ENCODE measurements around the gene SPNS3.

Gene SPNS3

GRCh38 chr17:4409659-4410058 lies 24.1 kb upstream of the SPNS3 start:
- TF ChIP-seq CTCF (IDR thresholded peaks at IDR 0.05): no peak
- H3K79me2 ChIP-seq: no peaks in the 10 kb centered on the region

GRCh38 chr17:4411201-4411600 lies 22.5 kb upstream of the SPNS3 start:
- no peaks in the 10 kb centered on the region for H3K79me2 ChIP-seq
- H3K27me3 ChIP-seq (ENCODE audit: control insufficient read depth, insufficient read depth, low read length): no peaks in the 10 kb centered on the region
- H3K4me2 ChIP-seq (ENCODE audit: low read length): no peak overlapping the region
- no peaks in the 10 kb centered on the region for H3K4me1 ChIP-seq
- no peaks in the 10 kb centered on the region for H3K9me3 ChIP-seq (ENCODE audit: control insufficient read depth, low read length)
- H3K36me3 ChIP-seq (ENCODE audit: control insufficient read depth, insufficient read depth, low read length): no peaks in the 10 kb centered on the region
- H2AFZ ChIP-seq: no peak overlapping the region
- TF ChIP-seq CTCF (IDR thresholded peaks at IDR 0.05): no peak
- H3K27ac ChIP-seq: no peak overlapping the region
- no peak overlapping the region for H3K9ac ChIP-seq
- H3K4me3 ChIP-seq (ENCODE audit: low read depth, low read length): no peak overlapping the region

More at GRCh38 chr17:4409659-4410058, 24.1 kb upstream of the SPNS3 start:
- H3K9me3 ChIP-seq (ENCODE audit: control insufficient read depth, low read length): no peaks in the 10 kb centered on the region
- no peak overlapping the region for H3K27ac ChIP-seq
- H3K4me2 ChIP-seq (ENCODE audit: low read length): no peak overlapping the region
- no peak overlapping the region for H3K9ac ChIP-seq
- no peak overlapping the region for H3K4me3 ChIP-seq (ENCODE audit: low read depth, low read length)
- no peaks in the 10 kb centered on the region for H3K4me1 ChIP-seq
- H3K27me3 ChIP-seq (ENCODE audit: control insufficient read depth, insufficient read depth, low read length): no peaks in the 10 kb centered on the region
- H2AFZ ChIP-seq: no peak overlapping the region
- no peaks in the 10 kb centered on the region for H3K36me3 ChIP-seq (ENCODE audit: control insufficient read depth, insufficient read depth, low read length)

- H3K36me3 ChIP-seq (ENCODE audit: control insufficient read depth, insufficient read depth, low read length): no peaks in the 10 kb centered on the region
- H2AFZ ChIP-seq: peak overlapping the region; percentile 79
- H3K4me2 ChIP-seq (ENCODE audit: low read length): no peak overlapping the region
- H3K79me2 ChIP-seq: no peaks in the 10 kb centered on the region
- no peaks in the 10 kb centered on the region for H3K27me3 ChIP-seq (ENCODE audit: control insufficient read depth, insufficient read depth, low read length)
- no peak overlapping the region for H3K9ac ChIP-seq
- no peaks in the 10 kb centered on the region for H3K4me1 ChIP-seq
- H3K4me3 ChIP-seq (ENCODE audit: low read depth, low read length): no peak overlapping the region
- peak; percentile 88 for TF ChIP-seq CTCF (IDR thresholded peaks at IDR 0.05)
- H3K9me3 ChIP-seq (ENCODE audit: control insufficient read depth, low read length): no peaks in the 10 kb centered on the region
- no peak overlapping the region for H3K27ac ChIP-seq
Observed at GRCh38 chr17:4412933-4413831, 20.6 kb upstream of the SPNS3 start.

GRCh38 chr17:4417129-4417667 lies 16.5 kb upstream of the SPNS3 start:
- no peak overlapping the region for H3K9ac ChIP-seq
- no peak for TF ChIP-seq CTCF (IDR thresholded peaks at IDR 0.05)
- no peaks in the 10 kb centered on the region for H3K4me1 ChIP-seq
- no peaks in the 10 kb centered on the region for H3K27me3 ChIP-seq (ENCODE audit: control insufficient read depth, insufficient read depth, low read length)
- no peak overlapping the region for H3K4me2 ChIP-seq (ENCODE audit: low read length)
- H3K9me3 ChIP-seq (ENCODE audit: control insufficient read depth, low read length): no peaks in the 10 kb centered on the region
- H2AFZ ChIP-seq: no peak overlapping the region
- H3K27ac ChIP-seq: no peak overlapping the region
- no peaks in the 10 kb centered on the region for H3K36me3 ChIP-seq (ENCODE audit: control insufficient read depth, insufficient read depth, low read length)
- no peak overlapping the region for H3K4me3 ChIP-seq (ENCODE audit: low read depth, low read length)
- H3K79me2 ChIP-seq: no peaks in the 10 kb centered on the region
